GM19238 (cell line): ENCODE measurements around the gene KCNK7.

Experiments used
- DNase-seq: peaks from one replicate; pipeline ENCODE4 v3.0.0; 2011; ENCODE audit warnings: low spot score; ENCODE audit not compliant: insufficient read length

Gene KCNK7

DNA sequence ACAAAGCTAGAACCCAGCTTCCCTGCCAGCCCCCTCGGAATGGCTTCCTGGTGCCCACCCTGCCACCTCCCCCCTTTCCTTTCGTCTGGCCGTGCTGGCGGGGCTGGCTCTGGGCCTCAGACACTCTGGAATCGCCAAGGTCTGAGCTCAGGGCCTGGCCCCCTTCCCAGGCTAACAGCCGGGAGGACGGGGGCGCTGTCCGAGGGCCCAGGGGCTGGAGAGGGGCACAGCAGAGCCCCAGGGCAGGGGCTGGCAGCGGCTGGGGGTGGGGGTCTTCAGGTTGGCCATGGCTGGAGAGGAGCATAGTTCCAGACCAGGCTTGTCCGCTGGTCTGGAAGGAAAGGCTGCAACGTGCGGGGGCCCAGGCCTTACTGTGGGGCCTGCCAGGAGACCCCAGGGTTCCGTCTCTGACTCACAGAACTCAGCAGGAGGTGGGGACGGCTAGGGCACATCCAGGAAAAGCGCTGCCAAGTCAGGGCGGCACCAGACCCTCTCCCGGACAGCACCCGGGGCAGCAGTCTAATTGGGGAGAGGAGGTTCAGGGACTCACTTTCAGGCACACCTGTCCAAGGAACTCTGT, 36.6 kb downstream of the KCNK7 start:
- no peak for DNase-seq

DNA sequence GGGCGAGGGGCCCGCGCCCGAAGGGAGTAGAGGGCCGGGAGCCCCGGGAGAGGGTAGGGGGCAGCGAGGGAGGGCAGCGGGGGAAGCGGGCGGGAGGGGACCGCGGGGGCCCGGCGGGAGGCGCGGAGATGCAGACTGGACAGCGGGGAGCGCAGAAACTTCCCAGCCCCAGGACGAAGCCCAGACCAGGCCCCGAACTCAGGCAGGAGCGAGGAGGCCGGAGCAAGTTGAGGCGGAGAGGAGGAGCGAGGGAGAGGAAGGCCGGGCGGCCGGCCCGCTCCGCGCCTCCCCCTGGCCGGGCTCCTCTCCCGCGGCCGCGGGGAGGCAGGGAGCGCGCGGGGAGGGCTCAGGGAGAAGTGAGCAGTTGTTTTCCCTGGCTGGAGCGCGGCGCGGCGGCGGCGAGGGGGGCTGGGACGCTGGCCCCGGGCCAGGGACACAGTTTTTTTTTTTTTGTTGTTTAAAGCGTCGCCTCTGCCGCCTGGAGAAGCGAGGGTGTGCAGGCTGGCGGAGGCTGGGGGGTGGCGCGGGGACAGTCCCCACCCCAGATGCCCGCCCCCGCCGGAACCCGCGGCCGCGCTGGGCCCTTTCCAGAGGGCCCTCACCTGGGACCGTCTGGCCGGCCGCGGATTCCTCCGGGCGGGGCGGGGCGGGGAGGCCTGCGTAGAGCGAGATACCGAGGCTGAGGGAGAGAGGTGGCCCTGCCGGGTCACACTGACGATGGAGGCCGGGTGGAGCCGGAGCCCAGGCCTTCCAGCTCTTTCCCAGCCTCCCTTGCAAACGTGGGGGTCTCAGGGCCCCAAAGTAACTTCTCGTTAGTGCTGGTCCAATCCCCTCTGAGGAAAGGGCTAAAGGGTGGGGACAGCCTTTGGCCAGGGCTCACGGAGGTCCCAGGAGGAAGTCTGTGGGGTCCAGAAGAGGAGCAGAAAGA, 37.3 kb downstream of the KCNK7 start, which contains the start of gene LTBP3:
Gene LTBP3 (minus strand): TSS at position 358 of the 928 bp plus-strand sequence. CDS start 400 bp downstream, outside the sequence.
- peak; percentile 73 for DNase-seq

GRCh38 chr11:65557280-65558001, 38.2 kb downstream of the KCNK7 start:
- DNase-seq = no peak

- DNase-seq = no peak
These were observed 38.9 kb downstream of the KCNK7 start for GRCh38 chr11:65556470-65557279.

- no peak for DNase-seq
These were observed 39.8 kb downstream of the KCNK7 start for GRCh38 chr11:65555693-65556231.

- DNase-seq = no peak
These were observed 40.7 kb downstream of the KCNK7 start for GRCh38 chr11:65554842-65555430.

GRCh38 chr11:65554057-65554818, 41.4 kb downstream of the KCNK7 start:
- no peak for DNase-seq

GRCh38 chr11:65553301-65554001, 42.1 kb downstream of the KCNK7 start:
- DNase-seq = no peak

DNA sequence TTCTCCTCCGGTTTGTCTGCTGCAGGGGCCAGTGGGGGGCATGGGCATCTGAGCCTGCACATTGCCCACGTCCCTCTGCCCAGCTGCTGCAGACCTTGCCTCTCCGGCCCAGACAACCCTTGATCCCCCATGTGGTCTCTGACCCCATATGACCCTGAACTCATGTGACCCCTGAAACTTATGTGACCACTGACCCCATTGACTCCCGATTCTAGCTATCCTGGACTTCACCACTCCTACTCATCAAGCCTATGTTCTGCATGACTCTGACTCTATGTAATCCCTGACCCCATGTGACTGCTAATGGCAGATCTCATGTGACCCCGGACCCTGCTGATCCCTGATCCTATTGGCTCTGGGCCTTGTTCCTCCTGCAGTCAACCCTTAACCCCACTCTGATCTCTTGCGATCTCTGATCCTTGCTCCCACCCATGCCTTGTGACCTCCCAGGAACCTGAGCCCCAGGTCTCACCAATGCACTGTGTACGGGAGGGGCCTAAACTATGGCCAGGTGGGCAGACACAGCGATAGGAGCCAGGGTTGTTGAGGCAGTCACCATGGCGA, 43.1 kb downstream of the KCNK7 start:
- DNase-seq = no peak

DNA sequence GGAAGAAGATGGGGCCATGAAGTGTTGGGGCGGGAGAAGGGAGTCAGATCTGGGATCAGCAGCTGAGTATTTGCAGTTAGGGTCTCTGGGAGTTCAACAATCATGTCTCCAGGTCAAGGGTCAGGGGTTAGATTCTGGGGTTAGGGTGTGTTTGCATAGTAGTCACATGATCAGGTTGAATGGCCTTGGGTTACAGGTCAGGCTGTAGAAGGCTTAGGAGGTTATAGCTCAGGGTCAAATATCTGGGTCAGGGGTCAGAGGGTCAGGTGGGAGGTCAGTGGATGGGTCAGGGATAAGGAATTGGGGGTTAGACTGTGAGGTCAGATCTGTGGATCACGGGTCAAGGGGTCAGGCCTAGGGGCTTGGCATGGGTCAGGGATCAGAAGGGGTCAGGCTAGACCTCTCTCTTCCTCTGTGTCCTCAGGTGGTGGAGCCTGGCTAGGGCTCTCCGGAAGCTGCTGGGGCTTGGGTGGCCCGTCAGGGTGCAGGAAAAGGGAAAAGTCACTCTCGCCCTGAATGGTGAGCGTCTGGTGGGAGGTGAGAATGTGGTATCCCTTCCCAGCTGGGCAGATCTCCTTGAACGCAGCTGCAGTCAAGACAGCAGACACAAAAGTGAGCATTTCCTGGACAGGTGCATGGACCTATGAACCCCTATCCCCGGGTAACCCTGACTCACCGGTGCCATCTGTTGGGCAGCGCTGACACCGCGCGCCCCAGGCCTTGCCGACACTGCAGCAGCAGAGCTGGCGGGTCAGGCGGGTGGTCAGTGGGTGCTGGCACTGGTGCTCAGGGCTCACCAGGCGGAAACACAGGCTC, 43.8 kb downstream of the KCNK7 start:
- peak; percentile 72 for DNase-seq

DNA sequence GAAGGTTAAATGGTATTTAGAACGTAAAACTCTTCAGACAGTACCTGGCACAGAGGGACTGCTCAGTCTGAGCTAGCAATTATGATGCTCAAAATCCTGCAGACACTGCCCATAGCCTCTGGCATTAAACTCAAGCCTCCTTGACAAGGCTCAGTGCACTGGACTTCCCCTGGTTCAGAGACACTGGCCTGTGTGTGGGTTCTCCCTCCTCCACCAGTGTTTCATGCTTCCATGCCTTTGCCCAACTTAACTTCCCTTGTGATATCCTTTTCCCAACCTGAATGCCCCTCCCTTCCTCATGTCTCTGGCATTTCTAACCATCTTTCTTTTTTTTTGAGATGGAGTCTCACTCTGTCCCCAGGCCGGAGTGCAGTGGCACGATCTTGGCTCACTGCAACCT, 46.5 kb downstream of the KCNK7 start:
- no peak for DNase-seq

- DNase-seq = no peak
These were observed 47.2 kb downstream of the KCNK7 start for GRCh38 chr11:65548395-65548794.

GRCh38 chr11:65547446-65548125, 48.0 kb downstream of the KCNK7 start:
- no peak for DNase-seq

- DNase-seq = peak; percentile 96
These were observed 49.2 kb downstream of the KCNK7 start for GRCh38 chr11:65546217-65546958.

DNA sequence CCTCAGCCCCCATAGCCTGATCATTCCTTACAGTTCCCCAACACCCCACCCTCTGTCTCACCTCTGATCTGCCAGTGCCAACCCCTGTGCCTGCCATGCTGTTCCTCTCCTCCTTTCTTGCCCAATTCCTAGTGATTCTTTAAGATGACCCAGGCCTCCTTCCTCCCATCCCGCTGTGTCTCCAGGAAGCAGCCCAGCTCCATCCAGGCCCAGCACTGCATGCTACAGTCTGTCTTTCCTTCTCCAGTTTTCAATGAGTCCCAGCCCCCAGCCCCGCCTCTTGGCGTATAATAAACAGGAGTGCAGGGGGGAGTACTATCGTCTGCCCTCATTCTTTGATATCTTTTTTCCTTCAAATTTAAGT, 49.8 kb downstream of the KCNK7 start:
- no peak for DNase-seq
